ENCODE measurements around the gene GSTM1.

Gene GSTM1

DNA sequence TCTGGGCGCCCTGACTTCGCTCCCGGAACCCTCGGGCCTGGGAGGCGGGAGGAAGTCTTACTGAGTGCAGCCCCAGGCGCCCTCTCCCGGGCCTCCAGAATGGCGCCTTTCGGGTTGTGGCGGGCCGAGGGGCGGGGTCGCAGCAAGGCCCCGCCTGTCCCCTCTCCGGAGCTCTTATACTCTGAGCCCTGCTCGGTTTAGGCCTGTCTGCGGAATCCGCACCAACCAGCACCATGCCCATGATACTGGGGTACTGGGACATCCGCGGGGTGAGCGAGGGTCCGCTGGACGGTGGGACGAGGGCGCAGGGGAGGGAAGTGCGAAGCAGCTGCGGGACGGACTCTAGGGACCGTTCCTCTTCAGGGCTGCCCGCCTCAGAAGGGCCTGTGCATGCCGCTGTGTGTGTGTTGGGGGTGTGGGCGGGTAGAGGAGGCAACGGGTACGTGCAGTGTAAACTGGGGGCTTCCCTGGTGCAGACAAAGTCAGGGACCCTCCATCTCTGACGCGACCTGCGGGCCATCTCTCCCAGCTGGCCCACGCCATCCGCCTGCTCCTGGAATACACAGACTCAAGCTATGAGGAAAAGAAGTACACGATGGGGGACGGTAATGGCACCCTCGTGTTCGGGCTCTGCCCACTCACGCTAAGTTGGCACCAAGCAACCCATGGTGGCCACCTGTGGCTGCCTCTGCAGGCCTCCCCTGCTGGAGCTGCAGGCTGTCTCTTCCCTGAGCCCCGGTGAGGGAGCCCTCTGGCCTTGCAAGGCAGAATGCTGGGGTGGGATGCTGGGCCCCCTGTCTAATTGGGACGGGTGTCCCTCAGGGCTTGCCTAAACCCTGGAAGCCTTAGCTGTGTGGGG, at the start of gene GSTM1:
TSS of gene GSTM1 (plus strand) at position 177 of the 859 bp plus-strand sequence. CDS start at position 234, 57 bp downstream.
- in situ Hi-C loops (cut with MboI; ENCODE audit: low pct_unique_long_range_greater_than_20kb, low sequenced_read_pairs, unreplicated experiment): no loop called here
- TF ChIP-seq, protein P1, sequence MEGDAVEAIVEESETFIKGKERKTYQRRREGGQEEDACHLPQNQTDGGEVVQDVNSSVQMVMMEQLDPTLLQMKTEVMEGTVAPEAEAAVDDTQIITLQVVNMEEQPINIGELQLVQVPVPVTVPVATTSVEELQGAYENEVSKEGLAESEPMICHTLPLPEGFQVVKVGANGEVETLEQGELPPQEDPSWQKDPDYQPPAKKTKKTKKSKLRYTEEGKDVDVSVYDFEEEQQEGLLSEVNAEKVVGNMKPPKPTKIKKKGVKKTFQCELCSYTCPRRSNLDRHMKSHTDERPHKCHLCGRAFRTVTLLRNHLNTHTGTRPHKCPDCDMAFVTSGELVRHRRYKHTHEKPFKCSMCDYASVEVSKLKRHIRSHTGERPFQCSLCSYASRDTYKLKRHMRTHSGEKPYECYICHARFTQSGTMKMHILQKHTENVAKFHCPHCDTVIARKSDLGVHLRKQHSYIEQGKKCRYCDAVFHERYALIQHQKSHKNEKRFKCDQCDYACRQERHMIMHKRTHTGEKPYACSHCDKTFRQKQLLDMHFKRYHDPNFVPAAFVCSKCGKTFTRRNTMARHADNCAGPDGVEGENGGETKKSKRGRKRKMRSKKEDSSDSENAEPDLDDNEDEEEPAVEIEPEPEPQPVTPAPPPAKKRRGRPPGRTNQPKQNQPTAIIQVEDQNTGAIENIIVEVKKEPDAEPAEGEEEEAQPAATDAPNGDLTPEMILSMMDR (IDR thresholded peaks at IDR 0.05; ENCODE audit: extremely low read depth, insufficient read depth, missing control alignments): no peak
- no peak for DNase-seq (ENCODE audit: low spot score)

- in situ Hi-C loops (cut with MboI; ENCODE audit: low pct_unique_long_range_greater_than_20kb, low sequenced_read_pairs, unreplicated experiment): no loop called here
- no peak for DNase-seq (ENCODE audit: low spot score)
- TF ChIP-seq, protein P1 (IDR thresholded peaks at IDR 0.05; ENCODE audit: extremely low read depth, insufficient read depth, missing control alignments): no peak
Observed at GRCh38 chr1:109639063-109639840, 48.4 kb upstream of the GSTM1 start.

GRCh38 chr1:109639841-109640184, 47.8 kb upstream of the GSTM1 start:
- in situ Hi-C loops (cut with MboI; ENCODE audit: low pct_unique_long_range_greater_than_20kb, low sequenced_read_pairs, unreplicated experiment): loop anchor here (5.0 to 10.0 kb wide), 2 partner anchors 132 to 345 kb away; partner anchors contain the start of gene AHCYL1
- TF ChIP-seq, protein P1 (IDR thresholded peaks at IDR 0.05; ENCODE audit: extremely low read depth, insufficient read depth, missing control alignments): no peak
- no peak for DNase-seq (ENCODE audit: low spot score)

- peak; percentile 73 for DNase-seq (ENCODE audit: low spot score)
- TF ChIP-seq, protein P1 (IDR thresholded peaks at IDR 0.05; ENCODE audit: extremely low read depth, insufficient read depth, missing control alignments): peak; percentile 94
- in situ Hi-C loops (cut with MboI; ENCODE audit: low pct_unique_long_range_greater_than_20kb, low sequenced_read_pairs, unreplicated experiment): loop anchor here (5.0 to 10.0 kb wide), 2 partner anchors 132 to 344 kb away; partner anchors contain the start of gene AHCYL1
Observed at GRCh38 chr1:109640285-109640865, 47.2 kb upstream of the GSTM1 start.

GRCh38 chr1:109641078-109641740, 46.4 kb upstream of the GSTM1 start:
- in situ Hi-C loops (cut with MboI; ENCODE audit: low pct_unique_long_range_greater_than_20kb, low sequenced_read_pairs, unreplicated experiment): loop anchor here (5.0 to 10.0 kb wide), 2 partner anchors 131 to 344 kb away; partner anchors contain the start of gene AHCYL1
- TF ChIP-seq, protein P1 (IDR thresholded peaks at IDR 0.05; ENCODE audit: extremely low read depth, insufficient read depth, missing control alignments): no peak
- no peak for DNase-seq (ENCODE audit: low spot score)

- in situ Hi-C loops (cut with MboI; ENCODE audit: low pct_unique_long_range_greater_than_20kb, low sequenced_read_pairs, unreplicated experiment): loop anchor here (5.0 to 10.0 kb wide), 2 partner anchors 130 to 343 kb away; partner anchors contain the start of gene AHCYL1
- TF ChIP-seq, protein P1 (IDR thresholded peaks at IDR 0.05; ENCODE audit: extremely low read depth, insufficient read depth, missing control alignments): no peak
- no peak for DNase-seq (ENCODE audit: low spot score)
Observed at GRCh38 chr1:109641861-109642260, 45.8 kb upstream of the GSTM1 start.

Measured in GM13977 (cell line).